Keratinocyte (primary cell): Measurements from ENCODE around the gene MMP11. TPM values are rescaled to one million over a fixed set of nuclear protein-coding genes. Genes with fewer than 3 reads are reported as not detected.

Experiments
- DNase-seq: peaks from one replicate; pipeline ENCODE4 v3.0.0-alpha.2; 2011; ENCODE audit warnings: low read depth, missing footprints, low spot score
- FAIRE-seq: peaks from 2 replicates; lab custom pipeline; 2011; peaks lifted over from hg19 to GRCh38; lab: Jason Lieb, UNC
- H2AFZ ChIP-seq: 2 replicates; pipeline ENCODE4 v1.6.0; 2012; ENCODE audit warnings: low read length, control low read depth, inconsistent platforms; ENCODE audit not compliant: control insufficient read depth
- H3K27ac ChIP-seq: 2 replicates; pipeline ENCODE4 v1.5.1; 2011; ENCODE audit warnings: low read length; ENCODE audit not compliant: control insufficient read depth, insufficient read depth
- H3K27me3 ChIP-seq: 3 replicates; pipeline ENCODE4 v1.6.0; 2011; ENCODE audit warnings: low read length; ENCODE audit not compliant: control insufficient read depth, insufficient read depth; ENCODE audit errors: extremely low read depth
- H3K36me3 ChIP-seq, 2 experiments: 2 replicates in 1 of 2; 3 replicates in 1 of 2; pipeline ENCODE4 v1.5.1; 2011; ENCODE audit warnings: low read length in 2 of 2, mild to moderate bottlenecking in 1 of 2; ENCODE audit not compliant: control insufficient read depth in 2 of 2, insufficient read depth in 2 of 2; ENCODE audit errors: extremely low read depth in 1 of 2
- H3K4me1 ChIP-seq: 3 replicates; pipeline ENCODE4 v1.5.1; 2011; ENCODE audit warnings: low read length; ENCODE audit not compliant: control insufficient read depth, insufficient read depth; ENCODE audit errors: extremely low read depth
- H3K4me2 ChIP-seq: 3 replicates; pipeline ENCODE4 v1.6.0; 2011; ENCODE audit warnings: low read depth, low read length; ENCODE audit not compliant: control insufficient read depth, insufficient read depth; ENCODE audit errors: extremely low read depth
- H3K4me3 ChIP-seq, 3 experiments: fragments of 200-600 bp in 1 of 3; sonication (generic) in 1 of 3; 2 replicates in 2 of 3; 3 replicates in 1 of 3; pipeline ENCODE4 v1.5.1; 2011 to 2016; ENCODE audit warnings: low read length in 3 of 3, mild to moderate bottlenecking in 3 of 3, control low read depth in 2 of 3, inconsistent platforms in 1 of 3, low read depth in 1 of 3, mixed read lengths in 1 of 3, mixed run types in 1 of 3, moderate library complexity in 1 of 3; ENCODE audit not compliant: control insufficient read depth in 2 of 3, insufficient read depth in 2 of 3; ENCODE audit errors: extremely low read depth in 1 of 3
- H3K79me2 ChIP-seq: 2 replicates; pipeline ENCODE4 v1.6.0; 2012; ENCODE audit warnings: low read length; ENCODE audit not compliant: control insufficient read depth, insufficient read depth
- H3K9ac ChIP-seq: 3 replicates; pipeline ENCODE4 v1.6.0; 2011; ENCODE audit warnings: low read length; ENCODE audit not compliant: control insufficient read depth, insufficient read depth; ENCODE audit errors: extremely low read depth
- H3K9me1 ChIP-seq: 3 replicates; pipeline ENCODE4 v1.6.0; 2011; ENCODE audit warnings: low read length; ENCODE audit not compliant: control insufficient read depth, insufficient read depth; ENCODE audit errors: extremely low read depth
- H3K9me3 ChIP-seq: 2 replicates; pipeline ENCODE4 v1.5.1; 2012; ENCODE audit warnings: low read depth, low read length; ENCODE audit not compliant: control insufficient read depth
- H4K20me1 ChIP-seq: 3 replicates; pipeline ENCODE4 v1.6.0; 2011; ENCODE audit warnings: low read length; ENCODE audit not compliant: control insufficient read depth, insufficient read depth; ENCODE audit errors: extremely low read depth
- CTCF ChIP-seq, 3 experiments: IDR thresholded peaks in 1 of 3; conservative IDR thresholded peaks in 1 of 3; optimal IDR thresholded peaks in 1 of 3; 2 replicates in 2 of 3; 3 replicates in 1 of 3; pipeline versions ENCODE3 to v1.5.1; 2011; ENCODE audit warnings: low read length in 3 of 3, mild to moderate bottlenecking in 3 of 3, moderate library complexity in 2 of 3, control low read depth in 1 of 3, inconsistent platforms in 1 of 3; ENCODE audit not compliant: insufficient read depth in 2 of 3; ENCODE audit errors: extremely low read depth in 1 of 3
- EZH2 ChIP-seq: IDR thresholded peaks from one replicate; pipeline ENCODE4 v1.6.1; 2012; ENCODE audit warnings: inconsistent platforms, mild to moderate bottlenecking, low read length, moderate library complexity
- dilution Hi-C: fragments of 300-500 bp; cut with MboI; formaldehyde crosslinking; loops from one replicate; pipeline ENCODE4 v1.7.0; 2020; ENCODE audit warnings: low sequenced_read_pairs; ENCODE audit not compliant: extremely low pct_ligation_motif_present
- polyA plus RNA-seq, 5 experiments: library from polyadenylated mRNA; depleted of rRNA in 3 of 5; stranded (reverse) in 3 of 5; stranded (forward) in 1 of 5; unstranded in 1 of 5; fragments of >200 nt; gene quantifications; 1 replicate in 1 of 5; 2 replicates in 3 of 5; 3 replicates in 1 of 5; pipeline versions ENCODE4 v1.2.1 to v1.2.3, GENCODE V29; 2011 to 2012; ENCODE audit warnings: missing spikeins in 2 of 5, low read depth in 1 of 5, low replicate concordance in 1 of 5

MMP11 gene
- polyA plus RNA-seq, 1 donor (not counting 4 experiments of a cell fraction or from before 2014, with no cell fraction given) = 0.13 TPM

- no peak overlapping the region for H2AFZ ChIP-seq
- TF ChIP-seq CTCF (optimal IDR thresholded peaks at IDR 0.05 in 1 of 3, IDR thresholded peaks at IDR 0.05 in 1 of 3, conservative IDR thresholded peaks at IDR 0.05 in 1 of 3; ENCODE audit: extremely low read depth in 1 of 3, insufficient read depth in 2 of 3, low read length in 3 of 3) (no peak), EZH2 (no peak)
- peaks cover 5% of the 10 kb centered on the region for H3K79me2 ChIP-seq
- no peak overlapping the region for H3K27ac ChIP-seq
- no peak overlapping the region for H3K4me2 ChIP-seq
- peaks cover 2% of the 10 kb centered on the region for H3K9me1 ChIP-seq
- FAIRE-seq = no peak
- H4K20me1 ChIP-seq = no peaks in the 10 kb centered on the region
- H3K27me3 ChIP-seq = no peaks in the 10 kb centered on the region
- H3K9ac ChIP-seq = no peak overlapping the region
- no peaks in the 10 kb centered on the region for H3K9me3 ChIP-seq
- H3K36me3 ChIP-seq = peaks cover 40 to 52% of the 10 kb centered on the region in 2 experiments
- dilution Hi-C loops = no loop called here
- no peak for DNase-seq
- no peak overlapping the region for H3K4me3 ChIP-seq
- peaks cover 2% of the 10 kb centered on the region for H3K4me1 ChIP-seq
Measured at GRCh38 chr22:23831261-23831660, 58.6 kb downstream of the MMP11 start.

GRCh38 chr22:23831781-23832180, 59.1 kb downstream of the MMP11 start:
- Histone ChIP-seq H3K27me3 (no peaks in the 10 kb centered on the region), H3K79me2 (peaks cover 5% of the 10 kb centered on the region), H2AFZ (no peak overlapping the region), H3K9ac (no peak overlapping the region), H3K4me1 (no peaks in the 10 kb centered on the region), H3K36me3 (peaks cover 36 to 46% of the 10 kb centered on the region in 2 experiments), H3K9me3 (no peaks in the 10 kb centered on the region), H4K20me1 (no peaks in the 10 kb centered on the region), H3K9me1 (no peaks in the 10 kb centered on the region), H3K4me3 (no peak overlapping the region), H3K27ac (no peak overlapping the region), H3K4me2 (no peak overlapping the region)
- TF ChIP-seq CTCF (optimal IDR thresholded peaks at IDR 0.05 in 1 of 3, IDR thresholded peaks at IDR 0.05 in 1 of 3, conservative IDR thresholded peaks at IDR 0.05 in 1 of 3; ENCODE audit: extremely low read depth in 1 of 3, insufficient read depth in 2 of 3, low read length in 3 of 3) = no peak
- no peak for TF ChIP-seq EZH2
- dilution Hi-C loops = no loop called here
- DNase-seq (no peak), FAIRE-seq (no peak)
